OCI-M1 (cell line): ENCODE data around the gene SORCS2.

Experiments
- DNase-seq: peaks from one replicate; lab custom pipeline; 2025; lab: John Stamatoyannopoulos, UW

The SORCS2 gene

GRCh38 chr4:7268941-7269340 is 76.6 kb downstream of the SORCS2 start:
- DNase-seq, result no peak

GRCh38 chr4:7270121-7270520 is 77.8 kb downstream of the SORCS2 start:
- DNase-seq, result no peak

GRCh38 chr4:7272404-7272803 is 80.1 kb downstream of the SORCS2 start:
- no peak for DNase-seq

- DNase-seq, result no peak
These were observed 81.5 kb downstream of the SORCS2 start for GRCh38 chr4:7273738-7274297.

- DNase-seq, result no peak
These were observed 82.7 kb downstream of the SORCS2 start for GRCh38 chr4:7275067-7275466.

- no peak for DNase-seq
These were observed 83.3 kb downstream of the SORCS2 start for GRCh38 chr4:7275490-7276154.

GRCh38 chr4:7276515-7276914 is 84.2 kb downstream of the SORCS2 start:
- no peak for DNase-seq

GRCh38 chr4:7278071-7278765 is 85.9 kb downstream of the SORCS2 start:
- DNase-seq, result no peak

GRCh38 chr4:7278981-7279380 is 86.6 kb downstream of the SORCS2 start:
- no peak for DNase-seq

- no peak for DNase-seq
These were observed 87.6 kb downstream of the SORCS2 start for GRCh38 chr4:7279902-7280301.

GRCh38 chr4:7280926-7281690 is 88.8 kb downstream of the SORCS2 start:
- no peak for DNase-seq

GRCh38 chr4:7281691-7282665 is 89.6 kb downstream of the SORCS2 start:
- DNase-seq, result no peak

GRCh38 chr4:7282786-7283440 is 90.6 kb downstream of the SORCS2 start:
- DNase-seq, result no peak

- DNase-seq, result no peak
These were observed 93.1 kb downstream of the SORCS2 start for GRCh38 chr4:7285244-7286094.

- no peak for DNase-seq
These were observed 93.8 kb downstream of the SORCS2 start for GRCh38 chr4:7286170-7286569.

GRCh38 chr4:7286798-7287197 is 94.5 kb downstream of the SORCS2 start:
- DNase-seq, result no peak

- no peak for DNase-seq
These were observed 95.1 kb downstream of the SORCS2 start for GRCh38 chr4:7287274-7287917.

- DNase-seq, result no peak
These were observed 95.6 kb downstream of the SORCS2 start for GRCh38 chr4:7287918-7288280.

GRCh38 chr4:7288751-7289523 is 96.6 kb downstream of the SORCS2 start:
- no peak for DNase-seq
